ENCODE measurements around the gene MPST.

DNA sequence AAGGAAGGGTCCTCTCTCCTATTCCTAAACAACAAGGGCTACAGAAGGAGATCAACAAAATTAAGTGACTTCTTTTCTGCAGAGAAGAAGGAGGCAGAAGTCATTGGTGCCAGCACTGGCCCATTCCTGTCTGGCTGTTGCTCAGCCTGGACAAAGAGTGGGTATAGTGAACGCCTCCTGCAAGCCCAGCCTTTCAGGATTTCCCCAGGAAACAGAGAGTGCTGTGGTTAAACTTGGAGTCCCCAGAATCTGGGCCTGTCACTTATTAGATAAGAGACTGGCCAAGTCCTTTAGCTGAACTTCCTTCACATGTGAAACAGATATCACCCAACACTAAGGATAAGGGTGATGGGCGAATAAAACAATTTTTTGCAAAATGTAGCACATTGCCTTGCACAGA lies 11.2 kb upstream of the MPST start:
- TF ChIP-seq, protein P1, sequence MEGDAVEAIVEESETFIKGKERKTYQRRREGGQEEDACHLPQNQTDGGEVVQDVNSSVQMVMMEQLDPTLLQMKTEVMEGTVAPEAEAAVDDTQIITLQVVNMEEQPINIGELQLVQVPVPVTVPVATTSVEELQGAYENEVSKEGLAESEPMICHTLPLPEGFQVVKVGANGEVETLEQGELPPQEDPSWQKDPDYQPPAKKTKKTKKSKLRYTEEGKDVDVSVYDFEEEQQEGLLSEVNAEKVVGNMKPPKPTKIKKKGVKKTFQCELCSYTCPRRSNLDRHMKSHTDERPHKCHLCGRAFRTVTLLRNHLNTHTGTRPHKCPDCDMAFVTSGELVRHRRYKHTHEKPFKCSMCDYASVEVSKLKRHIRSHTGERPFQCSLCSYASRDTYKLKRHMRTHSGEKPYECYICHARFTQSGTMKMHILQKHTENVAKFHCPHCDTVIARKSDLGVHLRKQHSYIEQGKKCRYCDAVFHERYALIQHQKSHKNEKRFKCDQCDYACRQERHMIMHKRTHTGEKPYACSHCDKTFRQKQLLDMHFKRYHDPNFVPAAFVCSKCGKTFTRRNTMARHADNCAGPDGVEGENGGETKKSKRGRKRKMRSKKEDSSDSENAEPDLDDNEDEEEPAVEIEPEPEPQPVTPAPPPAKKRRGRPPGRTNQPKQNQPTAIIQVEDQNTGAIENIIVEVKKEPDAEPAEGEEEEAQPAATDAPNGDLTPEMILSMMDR (conservative IDR thresholded peaks at IDR 0.05; ENCODE audit: low read length): no peak
- no peak for TF ChIP-seq EZH2phosphoT487 (IDR thresholded peaks at IDR 0.05; ENCODE audit: borderline replicate concordance, low read depth, low read length)
